K562 (cell line): ENCODE measurements around the gene PAIP1. TPM values are rescaled to one million over a fixed set of nuclear protein-coding genes. Genes with fewer than 3 reads are reported as not detected.
A peak's percentile ranks its signal among the peaks of the same experiment; 100 is the strongest.

Source experiments
- ATAC-seq: fragments of 200-7000 bp; cut with Tn5 transposase; 3 replicates; pipeline ENCODE4 v1.9.1; 2020; ENCODE audit warnings: moderate library complexity
- BruUV-seq: library from RNA; stranded (reverse); fragments of 400-500 nt; replicated peaks from 2 replicates; lab custom pipeline; 2021; lab: Mats Ljungman, UMichigan
- CTCF ChIA-PET: fragments of 300-600 bp; formaldehyde crosslinking; extraction: SDS; loops from one replicate; lab custom pipeline; 2021; ENCODE audit warnings: low intra/inter-chr PET ratio; lab: Yijun Ruan, JAX
- POLR2A ChIA-PET: fragments of 300-600, 350-650 bp; sonication (Branson Sonifier 250); formaldehyde crosslinking; extraction: SDS; loops from one replicate; lab custom pipeline; 2021; ENCODE audit warnings: antibody characterized with exemption, inconsistent platforms; lab: Yijun Ruan, JAX
- DNase-seq, 4 experiments: peaks; one replicate each; pipeline versions ENCODE4 v3.0.0 to v3.0.0-alpha.2; 2011 to 2018; ENCODE audit warnings: low spot score in 3 of 4, mixed read lengths in 3 of 4; ENCODE audit errors: extremely low read depth in 1 of 4
- FAIRE-seq: peaks from 2 replicates; lab custom pipeline; 2011; peaks lifted over from hg19 to GRCh38; lab: Jason Lieb, UNC
- H2AFZ ChIP-seq: 2 replicates; pipeline ENCODE4 v1.6.0; 2011; ENCODE audit warnings: low read depth, low read length, control low read depth, inconsistent platforms
- H3K27ac ChIP-seq: fragments of 200-600 bp; 3 replicates; pipeline ENCODE4 v1.8.0; 2011; ENCODE audit warnings: low read depth, mild to moderate bottlenecking, control low read depth, inconsistent platforms, low read length, moderate library complexity, mixed read lengths; ENCODE audit errors: extremely low read depth
- H3K27me3 ChIP-seq, 2 experiments: fragments of 300-600 bp in 1 of 2; 2 replicates in 1 of 2; 3 replicates in 1 of 2; pipeline versions ENCODE4 v1.6.0 to v1.8.0; 2011; ENCODE audit warnings: inconsistent platforms in 2 of 2, low read length in 2 of 2, mild to moderate bottlenecking in 1 of 2, mixed read lengths in 1 of 2, moderate library complexity in 1 of 2; ENCODE audit not compliant: control insufficient read depth in 2 of 2, insufficient read depth in 2 of 2
- H3K36me3 ChIP-seq: fragments of 300-600 bp; 3 replicates; pipeline ENCODE4 v1.8.0; 2011; ENCODE audit warnings: mild to moderate bottlenecking, low read length, inconsistent platforms; ENCODE audit not compliant: control insufficient read depth, insufficient read depth
- H3K4me1 ChIP-seq, 2 experiments: fragments of 200-600 bp in 1 of 2; replicated peaks in 1 of 2; 2 replicates in 1 of 2; 3 replicates in 1 of 2; pipeline versions ENCODE4 v1.5.1 to v1.8.0; 2011; ENCODE audit warnings: inconsistent platforms in 2 of 2, low read length in 2 of 2, mild to moderate bottlenecking in 1 of 2, mixed read lengths in 1 of 2, moderate library complexity in 1 of 2; ENCODE audit not compliant: control insufficient read depth in 2 of 2, insufficient read depth in 2 of 2
- H3K4me2 ChIP-seq: 2 replicates; pipeline ENCODE4 v1.6.1; 2011; ENCODE audit warnings: low read length, control low read depth, inconsistent platforms, mixed read lengths; ENCODE audit not compliant: insufficient read depth
- H3K4me3 ChIP-seq: fragments of 200-600 bp; sonication (generic), shearing (Covaris generic); 2 replicates; pipeline ENCODE4 v1.5.1; 2016; ENCODE audit warnings: control low read depth, inconsistent platforms
- H3K79me2 ChIP-seq: fragments of 200-600 bp; 3 replicates; pipeline ENCODE4 v1.8.0; 2011; ENCODE audit warnings: low read length, inconsistent platforms; ENCODE audit not compliant: control insufficient read depth, insufficient read depth
- H3K9ac ChIP-seq, 2 experiments: 2 replicates each; pipeline versions ENCODE4 v1.6.0 to v1.6.1; 2011; ENCODE audit warnings: low read depth in 2 of 2, low read length in 2 of 2, control low read depth in 1 of 2, inconsistent platforms in 1 of 2, mild to moderate bottlenecking in 1 of 2, mixed read lengths in 1 of 2; ENCODE audit not compliant: insufficient read depth in 1 of 2
- H3K9me1 ChIP-seq: one replicate; pipeline ENCODE4 v1.6.0; 2011; ENCODE audit warnings: inconsistent platforms, mild to moderate bottlenecking, low read length, moderate library complexity; ENCODE audit not compliant: control insufficient read depth, insufficient read depth
- H3K9me3 ChIP-seq: replicated peaks from 2 replicates; pipeline ENCODE4 v1.5.1; 2011; ENCODE audit warnings: low read depth, low read length, inconsistent platforms; ENCODE audit not compliant: control insufficient read depth, insufficient read depth
- H4K20me1 ChIP-seq: replicated peaks from 2 replicates; pipeline ENCODE4 v1.6.1; 2011; ENCODE audit warnings: low read length, inconsistent platforms, mixed read lengths; ENCODE audit not compliant: control insufficient read depth, insufficient read depth
- ATF7 ChIP-seq: fragments of 450-650 bp; IDR thresholded peaks from 2 replicates; pipeline ENCODE4 v1.7.1; 2014; ENCODE audit warnings: mild to moderate bottlenecking, moderate library complexity
- CBFA2T3 ChIP-seq: fragments of 450-650 bp; IDR thresholded peaks from 2 replicates; pipeline ENCODE4 v1.6.1; 2017
- DNMT1 ChIP-seq: fragments of 450-650 bp; IDR thresholded peaks from 2 replicates; pipeline ENCODE4 v1.6.1; 2016; ENCODE audit warnings: antibody characterized with exemption, mild to moderate bottlenecking
- FOSL1 ChIP-seq: fragments of 200-800 bp; sonication (Bioruptor generic); conservative IDR thresholded peaks from 2 replicates; pipeline ENCODE4 v1.6.1; 2016; ENCODE audit warnings: missing genetic modification characterization, missing compliant biosample characterization
- FUS ChIP-seq: fragments of 200-400 bp; formaldehyde crosslinking; optimal IDR thresholded peaks from 2 replicates; pipeline ENCODE3; 2017; ENCODE audit warnings: low read depth, low read length
- GATAD2A ChIP-seq: fragments of 450-650 bp; IDR thresholded peaks from 2 replicates; pipeline ENCODE4 v1.6.1; 2017
- KDM1A ChIP-seq, 2 experiments: fragments of 450-650 bp; IDR thresholded peaks; 2 replicates each; pipeline ENCODE4 v1.6.1; 2016; ENCODE audit warnings: mild to moderate bottlenecking in 2 of 2
- MEIS2 ChIP-seq: fragments of 450-650 bp; IDR thresholded peaks from 2 replicates; pipeline ENCODE4 v1.6.1; 2014; ENCODE audit warnings: mild to moderate bottlenecking; ENCODE audit not compliant: partially characterized antibody
- NR2C1 ChIP-seq, 2 experiments: fragments of 450-650 bp; IDR thresholded peaks; 2 replicates each; pipeline ENCODE4 v1.6.1; 2017; ENCODE audit warnings: mild to moderate bottlenecking in 2 of 2, antibody characterized with exemption in 1 of 2, inconsistent platforms in 1 of 2, missing compliant biosample characterization in 1 of 2, missing genetic modification characterization in 1 of 2
- NR2C2 ChIP-seq, 2 experiments: fragments of 200-800 bp in 1 of 2; sonication (Bioruptor generic) in 1 of 2; sonication (generic) in 1 of 2; formaldehyde crosslinking in 1 of 2; IDR thresholded peaks; 2 replicates each; pipeline versions ENCODE4 v1.6.1 to v1.8.0; 2016 to 2022; ENCODE audit warnings: mild to moderate bottlenecking in 1 of 2, missing compliant biosample characterization in 1 of 2, missing genetic modification characterization in 1 of 2, missing genetic modification reagents in 1 of 2
- PHB2 ChIP-seq: fragments of 450-650 bp; IDR thresholded peaks from 2 replicates; pipeline ENCODE4 v1.6.1; 2017; ENCODE audit warnings: low read depth
- SNAPC5 ChIP-seq: fragments of 250-450 bp; sonication (Bioruptor Pico); IDR thresholded peaks from 2 replicates; pipeline ENCODE4 v1.8.0; 2021; ENCODE audit warnings: moderate library complexity, mild to moderate bottlenecking, inconsistent platforms
- ZBTB8A ChIP-seq: fragments of 450-650 bp; IDR thresholded peaks from 2 replicates; pipeline ENCODE4 v1.6.1; 2018; ENCODE audit warnings: mild to moderate bottlenecking, moderate library complexity; ENCODE audit not compliant: partially characterized antibody
- ZFP1 ChIP-seq: fragments of 450-650 bp; formaldehyde crosslinking; IDR thresholded peaks from 2 replicates; pipeline ENCODE4 v1.4.0; 2020; ENCODE audit warnings: mild to moderate bottlenecking, mixed read lengths
- ZNF146 ChIP-seq: IDR thresholded peaks from one replicate; pipeline ENCODE4 v1.6.1; 2018; ENCODE audit warnings: missing compliant biosample characterization; ENCODE audit not compliant: unreplicated experiment
- ZNF717 ChIP-seq: fragments of 250-450 bp; sonication (Bioruptor Pico); IDR thresholded peaks from 2 replicates; pipeline ENCODE4 v1.5.0; 2021
- WGBS: fragments of 100-300 bp; shearing (Covaris generic); methylation state at CpG from one replicate; pipeline ENCODE4 v1.1.6; 2016; ENCODE audit warnings: low coverage, mixed read lengths; ENCODE audit not compliant: insufficient coverage; ENCODE audit errors: missing lambda C conversion rate; 5-methylcytosine and 5-hydroxymethylcytosine counted together
- in situ Hi-C: fragments of 300-500 bp; cut with MboI; formaldehyde crosslinking; loops from 4 replicates; pipeline ENCODE4 v1.15.0; 2018; ENCODE audit warnings: inconsistent platforms, mixed read lengths
- intact Hi-C: fragments of 100-400 bp; cut with micrococcal nuclease; formaldehyde crosslinking; loops from 2 replicates; pipeline ENCODE4 v1.14.2; 2022
- polyA plus RNA-seq, 8 experiments: library from polyadenylated mRNA; depleted of rRNA in 4 of 8; stranded (reverse) in 5 of 8; unstranded in 3 of 8; fragments of >200 nt; fragmentation: Nextera tagmentation in 2 of 8; fragmentation: Illumina TruSeq in 1 of 8; extraction: Ambion mirVana in 2 of 8; extraction: Trizol in 1 of 8; gene quantifications; 2 replicates each; pipeline versions ENCODE4 v1.2.1 to v1.2.3, GENCODE V29; 2011 to 2014; ENCODE audit warnings: inconsistent platforms in 1 of 8, missing spikeins in 1 of 8
- total RNA-seq, 7 experiments: library from RNA; depleted of rRNA in 6 of 7; stranded (reverse); fragments of >200 nt in 6 of 7; fragmentation: Illumina TruSeq in 2 of 7; extraction: Trizol in 2 of 7; gene quantifications; 2 replicates each; pipeline versions ENCODE4 v1.2.1 to v1.2.3, GENCODE V29; 2011 to 2021; ENCODE audit warnings: low replicate concordance in 1 of 7
- TF ChIP-seq, protein P1 (sequence below): fragments of 250-450 bp; sonication (Bioruptor Pico); IDR thresholded peaks from 2 replicates; pipeline ENCODE4 v1.8.0; 2022; ENCODE audit warnings: inconsistent platforms, mild to moderate bottlenecking, moderate library complexity, borderline replicate concordance
- TF ChIP-seq, protein P2 (sequence below): sonication (generic); formaldehyde crosslinking; IDR thresholded peaks from 2 replicates; pipeline ENCODE4 v1.8.0; 2022; ENCODE audit warnings: mild to moderate bottlenecking, low read depth, missing genetic modification reagents

The PAIP1 gene
- total and polyA plus RNA-seq, 9 of the 15 experiments (the other 6 are each of a cell fraction or from before 2014, with no cell fraction given), result 51.7 to 181 (median 102) TPM

DNA sequence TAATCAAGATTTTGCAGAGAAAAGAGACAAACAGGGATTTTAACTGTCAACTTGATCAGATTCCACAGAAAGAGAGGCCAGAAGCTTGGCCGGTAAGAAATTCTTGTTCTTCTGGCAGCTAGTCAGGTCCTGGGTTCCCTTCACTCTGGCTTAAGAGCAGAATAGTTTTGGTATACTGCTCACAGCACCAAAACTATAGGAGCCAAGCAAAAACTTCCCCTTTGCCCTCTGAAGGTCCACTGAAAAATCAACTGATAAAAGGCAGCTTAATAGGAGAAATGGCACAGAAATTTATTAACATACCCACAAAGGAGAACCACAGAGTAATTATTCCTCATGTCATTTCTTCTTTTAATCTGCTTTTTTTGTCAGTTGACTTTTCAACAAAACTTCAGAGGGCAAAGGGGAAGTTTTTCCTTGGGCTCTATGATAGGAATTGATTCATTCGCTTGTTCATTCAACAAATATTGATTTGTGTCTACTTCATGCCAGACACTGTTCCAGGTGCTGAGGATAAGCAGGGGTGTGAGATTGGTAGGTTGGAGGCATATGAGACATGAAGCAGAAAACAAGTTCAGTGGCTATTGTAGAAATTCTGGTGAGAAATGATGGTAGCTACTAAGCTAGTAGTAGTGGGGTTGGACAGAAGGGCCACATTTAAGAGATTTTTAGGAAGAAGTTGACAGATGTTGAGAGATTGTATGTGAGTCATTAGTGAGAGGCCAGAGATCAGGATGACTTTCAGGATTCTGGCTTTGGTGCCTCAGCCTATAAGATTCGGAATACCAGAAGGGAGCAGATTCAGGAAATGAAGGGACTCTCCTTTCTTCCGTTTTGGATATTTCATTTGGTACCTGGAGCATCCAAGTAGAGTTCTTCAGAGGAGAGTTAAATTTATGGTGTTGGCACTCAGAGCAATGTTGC lies 25.5 kb upstream of the PAIP1 start:
- Histone ChIP-seq H3K9me3 (no peaks in the 10 kb centered on the region), H3K9me1 (no peaks in the 10 kb centered on the region), H3K4me1 (no peaks in the 10 kb centered on the region), H3K36me3 (peaks cover 9% of the 10 kb centered on the region; the same call in 1 of the 3 replicates), H3K9ac (no peak overlapping the region), H3K27ac (no peak overlapping the region), H4K20me1 (no peaks in the 10 kb centered on the region), H3K79me2 (no peaks in the 10 kb centered on the region), H3K4me2 (no peak overlapping the region), H3K4me3 (no peak overlapping the region), H2AFZ (no peak overlapping the region), H3K27me3 (no peaks in the 10 kb centered on the region)
- no peak for ATAC-seq
- FAIRE-seq, result no peak
- POLR2A ChIA-PET, result interaction anchor here (0.7 to 1.0 kb wide), 4 partner anchors 11 to 295 kb away, joined by 3 to 5 read pairs (median 4); no protein-coding TSS in a partner anchor
- in situ Hi-C loops (no loop called here), intact Hi-C loops (no loop called here)
- TF ChIP-seq GATAD2A (no peak), PHB2 (no peak), DNMT1 (no peak), ZBTB8A (no peak), KDM1A (IDR thresholded peaks at IDR 0.05) (peak; percentile 24 to 55; a peak in 3 of 4 replicates), NR2C2 (CRISPR knock-in tag; IDR thresholded peaks at IDR 0.05) (no peak), NR2C2 (tag; IDR thresholded peaks at IDR 0.05) (no peak), FOSL1 (tag) (0 out of 2 replicates have a peak, but pooled peaks have one; percentile 55), MEIS2 (peak; percentile 12), FUS (no peak), ZNF717 (CRISPR knock-in tag) (no peak), ZFP1 (CRISPR knock-in tag) (no peak), ZNF146 (CRISPR knock-in tag) (no peak), SNAPC5 (CRISPR knock-in tag) (no peak), ATF7 (no peak), NR2C1 (IDR thresholded peaks at IDR 0.05) (no peak), NR2C1 (tag; IDR thresholded peaks at IDR 0.05) (no peak), CBFA2T3 (peak; percentile 10; the same call in 1 of the 2 replicates)
- TF ChIP-seq, protein P1, sequence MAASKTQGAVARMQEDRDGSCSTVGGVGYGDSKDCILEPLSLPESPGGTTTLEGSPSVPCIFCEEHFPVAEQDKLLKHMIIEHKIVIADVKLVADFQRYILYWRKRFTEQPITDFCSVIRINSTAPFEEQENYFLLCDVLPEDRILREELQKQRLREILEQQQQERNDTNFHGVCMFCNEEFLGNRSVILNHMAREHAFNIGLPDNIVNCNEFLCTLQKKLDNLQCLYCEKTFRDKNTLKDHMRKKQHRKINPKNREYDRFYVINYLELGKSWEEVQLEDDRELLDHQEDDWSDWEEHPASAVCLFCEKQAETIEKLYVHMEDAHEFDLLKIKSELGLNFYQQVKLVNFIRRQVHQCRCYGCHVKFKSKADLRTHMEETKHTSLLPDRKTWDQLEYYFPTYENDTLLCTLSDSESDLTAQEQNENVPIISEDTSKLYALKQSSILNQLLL, result no peak
- TF ChIP-seq, protein P2, sequence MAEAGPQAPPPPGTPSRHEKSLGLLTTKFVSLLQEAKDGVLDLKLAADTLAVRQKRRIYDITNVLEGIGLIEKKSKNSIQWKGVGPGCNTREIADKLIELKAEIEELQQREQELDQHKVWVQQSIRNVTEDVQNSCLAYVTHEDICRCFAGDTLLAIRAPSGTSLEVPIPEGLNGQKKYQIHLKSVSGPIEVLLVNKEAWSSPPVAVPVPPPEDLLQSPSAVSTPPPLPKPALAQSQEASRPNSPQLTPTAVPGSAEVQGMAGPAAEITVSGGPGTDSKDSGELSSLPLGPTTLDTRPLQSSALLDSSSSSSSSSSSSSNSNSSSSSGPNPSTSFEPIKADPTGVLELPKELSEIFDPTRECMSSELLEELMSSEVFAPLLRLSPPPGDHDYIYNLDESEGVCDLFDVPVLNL (CRISPR knock-in tag), result no peak
- 67% methylated on average over 4 of the region's 4 CpGs for WGBS
- BruUV-seq, result TSS peak; percentile 27
- no peak for DNase-seq
- CTCF ChIA-PET, result no interaction called here
